ENCODE data around the gene IPO11.

- TF ChIP-seq EZH2 (conservative IDR thresholded peaks at IDR 0.05; ENCODE audit: low read depth, low read length), result no peak
- TF ChIP-seq PHF21A (CRISPR knock-in tag; IDR thresholded peaks at IDR 0.05), result no peak
Measured at GRCh38 chr5:62461561-62461960, 49.0 kb downstream of the IPO11 start.

All from HepG2 (cell line).